OCI-LY1 (cell line): ENCODE data around the gene RPS8.
A peak's percentile ranks its signal among the peaks of the same experiment; 100 is the strongest.

Experiments used
- H2AFZ ChIP-seq: fragments of 200-600 bp; sonication (generic), shearing (Covaris generic); 2 replicates; pipeline ENCODE4 v1.6.0; 2014; ENCODE audit warnings: antibody characterized with exemption, mild to moderate bottlenecking, low read length
- H3F3A ChIP-seq: fragments of 200-600 bp; sonication (generic), shearing (Covaris generic); 2 replicates; pipeline ENCODE4 v1.6.0; 2014; ENCODE audit warnings: mild to moderate bottlenecking, antibody characterized with exemption, low read length, moderate library complexity; ENCODE audit not compliant: insufficient read depth
- H3K27ac ChIP-seq: fragments of 200-600 bp; sonication (generic); 2 replicates; pipeline ENCODE4 v1.5.1; 2014; ENCODE audit warnings: low read length, mixed run types, mild to moderate bottlenecking, low read depth; ENCODE audit not compliant: poor library complexity, severe bottlenecking
- H3K27me3 ChIP-seq: fragments of 200-600 bp; sonication (generic); 2 replicates; pipeline ENCODE4 v1.6.0; 2014; ENCODE audit warnings: antibody characterized with exemption, mild to moderate bottlenecking, low read length, moderate library complexity; ENCODE audit not compliant: insufficient read depth
- H3K36me3 ChIP-seq: fragments of 200-600 bp; sonication (generic); 2 replicates; pipeline ENCODE4 v1.6.1; 2014; ENCODE audit warnings: mild to moderate bottlenecking, antibody characterized with exemption, low read length, moderate library complexity, mixed read lengths; ENCODE audit not compliant: insufficient read depth
- H3K4me1 ChIP-seq: fragments of 200-600 bp; sonication (generic); 2 replicates; pipeline ENCODE4 v1.5.1; 2014; ENCODE audit warnings: mild to moderate bottlenecking, low read length, moderate library complexity; ENCODE audit not compliant: insufficient read depth, severe bottlenecking
- H3K4me2 ChIP-seq: fragments of 200-600 bp; sonication (generic), shearing (Covaris generic); 2 replicates; pipeline ENCODE4 v1.6.1; 2014; ENCODE audit warnings: low read length
- H3K4me3 ChIP-seq: fragments of 200-600 bp; sonication (generic); 2 replicates; pipeline ENCODE4 v1.5.1; 2014; ENCODE audit warnings: low read length, low read depth, mild to moderate bottlenecking, mixed read lengths; ENCODE audit not compliant: poor library complexity, severe bottlenecking
- H3K79me2 ChIP-seq: fragments of 200-600 bp; shearing (Covaris generic); 2 replicates; pipeline ENCODE4 v1.6.1; 2016; ENCODE audit warnings: mixed run types, low read length, mixed read lengths; ENCODE audit not compliant: insufficient read depth
- H3K9ac ChIP-seq: fragments of 200-600 bp; sonication (generic), shearing (Covaris generic); 2 replicates; pipeline ENCODE4 v1.6.1; 2014; ENCODE audit warnings: mild to moderate bottlenecking, low read length, mixed read lengths
- H3K9me2 ChIP-seq: fragments of 200-600 bp; sonication (generic), shearing (Covaris generic); 2 replicates; pipeline ENCODE4 v1.6.1; 2014; ENCODE audit warnings: low read depth, mild to moderate bottlenecking, low read length, mixed read lengths
- H3K9me3 ChIP-seq: fragments of 200-600 bp; shearing (Covaris generic); 2 replicates; pipeline ENCODE4 v1.6.1; 2014; ENCODE audit warnings: low read length, mixed read lengths
- H4K20me1 ChIP-seq: fragments of 200-600 bp; sonication (generic), shearing (Covaris generic); 2 replicates; pipeline ENCODE4 v1.6.0; 2016; ENCODE audit warnings: mild to moderate bottlenecking, low read length; ENCODE audit not compliant: insufficient read depth
- CTCF ChIP-seq: fragments of 200-600 bp; sonication (generic), shearing (Covaris generic); IDR thresholded peaks from 2 replicates; pipeline ENCODE4 v1.5.1; 2017; ENCODE audit warnings: mild to moderate bottlenecking, antibody characterized with exemption, low read length, moderate library complexity, mixed read lengths
- EZH2 ChIP-seq: fragments of 200-600 bp; sonication (generic), shearing (Covaris generic); IDR thresholded peaks from 2 replicates; pipeline ENCODE4 v1.8.0; 2017; ENCODE audit warnings: borderline replicate concordance, mixed run types, mild to moderate bottlenecking, antibody characterized with exemption, low read length, moderate library complexity, mixed read lengths

Gene RPS8

GRCh38 chr1:44777969-44778635 is 2.8 kb downstream of the RPS8 start:
- TF ChIP-seq EZH2 (no peak), CTCF (no peak)
- Histone ChIP-seq H3K9ac (peak overlapping the region; percentile 16; the same call in 1 of the 2 replicates), H3K9me2 (no peaks in the 10 kb centered on the region), H3K27ac (peak overlapping the region; percentile 82), H3K79me2 (peaks cover 16% of the 10 kb centered on the region), H2AFZ (no peak overlapping the region), H3K9me3 (no peaks in the 10 kb centered on the region), H3K27me3 (no peaks in the 10 kb centered on the region), H3K4me3 (peak overlapping the region; percentile 92), H3K4me2 (peak overlapping the region; percentile 84), H3F3A (peaks cover 13% of the 10 kb centered on the region), H3K36me3 (peaks cover 65% of the 10 kb centered on the region), H4K20me1 (no peaks in the 10 kb centered on the region), H3K4me1 (peaks cover 32% of the 10 kb centered on the region)

GRCh38 chr1:44778705-44779576 is 3.6 kb downstream of the RPS8 start:
- H3K4me2 ChIP-seq: no peak overlapping the region; the same call in 1 of the 2 replicates
- peaks cover 16% of the 10 kb centered on the region for H3K79me2 ChIP-seq
- no peaks in the 10 kb centered on the region for H3K9me3 ChIP-seq
- peaks cover 65% of the 10 kb centered on the region for H3K36me3 ChIP-seq
- H2AFZ ChIP-seq: no peak overlapping the region
- no peaks in the 10 kb centered on the region for H4K20me1 ChIP-seq
- no peaks in the 10 kb centered on the region for H3K9me2 ChIP-seq
- peaks cover 40% of the 10 kb centered on the region for H3K4me1 ChIP-seq
- no peak for TF ChIP-seq EZH2
- TF ChIP-seq CTCF: no peak
- no peaks in the 10 kb centered on the region for H3K27me3 ChIP-seq
- no peak overlapping the region for H3K9ac ChIP-seq
- H3K4me3 ChIP-seq: no peak overlapping the region
- H3K27ac ChIP-seq: no peak overlapping the region
- peaks cover 13% of the 10 kb centered on the region for H3F3A ChIP-seq

GRCh38 chr1:44780583-44781121 is 5.3 kb downstream of the RPS8 start:
- no peak overlapping the region for H3K27ac ChIP-seq
- H3K4me2 ChIP-seq: no peak overlapping the region
- H3K9me2 ChIP-seq: no peaks in the 10 kb centered on the region
- H3K36me3 ChIP-seq: peaks cover 64% of the 10 kb centered on the region
- peaks cover 13% of the 10 kb centered on the region for H3F3A ChIP-seq
- H3K9ac ChIP-seq: no peak overlapping the region
- H3K27me3 ChIP-seq: no peaks in the 10 kb centered on the region
- no peaks in the 10 kb centered on the region for H4K20me1 ChIP-seq
- H3K4me1 ChIP-seq: peaks cover 45% of the 10 kb centered on the region
- H2AFZ ChIP-seq: no peak overlapping the region
- H3K79me2 ChIP-seq: peaks cover 14% of the 10 kb centered on the region
- H3K4me3 ChIP-seq: no peak overlapping the region
- no peak for TF ChIP-seq EZH2
- no peak for TF ChIP-seq CTCF
- H3K9me3 ChIP-seq: no peaks in the 10 kb centered on the region
